Calu3 (cell line): ENCODE results near the gene ABCC8. TPM values are rescaled to one million over a fixed set of nuclear protein-coding genes. Genes with fewer than 3 reads are reported as not detected.
A peak's percentile ranks its signal among the peaks of the same experiment; 100 is the strongest.

Source experiments
- BruUV-seq: library from RNA; stranded (reverse); fragments of 400-500 nt; replicated peaks from 2 replicates; lab custom pipeline; 2021; lab: Mats Ljungman, UMichigan
- CTCF ChIA-PET: fragments of 300-600 bp; sonication (Branson Sonifier 250); formaldehyde crosslinking; loops from one replicate; lab custom pipeline; 2022; ENCODE audit warnings: antibody characterized with exemption; lab: Charles Lee
- DNase-seq: peaks from one replicate; pipeline ENCODE4 v3.0.0; 2022
- H3K27ac Mint-ChIP-seq: one replicate; pipeline ENCODE4 v1.8.0; 2022; ENCODE audit warnings: mixed read lengths; ENCODE audit not compliant: unreplicated experiment
- H3K27me3 Mint-ChIP-seq: one replicate; pipeline ENCODE4 v1.8.0; 2022; ENCODE audit warnings: mixed read lengths; ENCODE audit not compliant: unreplicated experiment
- H3K36me3 Mint-ChIP-seq: one replicate; pipeline ENCODE4 v1.8.0; 2022; ENCODE audit warnings: mild to moderate bottlenecking, moderate library complexity, mixed read lengths; ENCODE audit not compliant: insufficient read depth, unreplicated experiment
- H3K4me1 Mint-ChIP-seq: one replicate; pipeline ENCODE4 v1.8.0; 2022; ENCODE audit warnings: mild to moderate bottlenecking, low read depth, mixed read lengths; ENCODE audit not compliant: unreplicated experiment
- H3K4me3 Mint-ChIP-seq: one replicate; pipeline ENCODE4 v1.8.0; 2022; ENCODE audit warnings: mild to moderate bottlenecking, low read depth, moderate library complexity, mixed read lengths; ENCODE audit not compliant: unreplicated experiment
- H3K9me3 Mint-ChIP-seq: one replicate; pipeline ENCODE4 v1.8.0; 2022; ENCODE audit warnings: low read depth, mixed read lengths; ENCODE audit not compliant: unreplicated experiment
- CTCF ChIP-seq: fragments of 200-600 bp; IDR thresholded peaks from one replicate; pipeline ENCODE4 v1.8.0; 2022; ENCODE audit warnings: antibody characterized with exemption; ENCODE audit not compliant: unreplicated experiment
- intact Hi-C: fragments of 100-400 bp; cut with micrococcal nuclease; formaldehyde crosslinking; loops from one replicate; pipeline ENCODE4 v1.10.0; 2022; ENCODE audit not compliant: unreplicated experiment
- total RNA-seq: library from RNA; stranded (reverse); gene quantifications from 2 replicates; pipeline ENCODE4 v1.2.3, GENCODE V29; 2022

Gene ABCC8
- total RNA-seq, 1 experiment from 2014 or later, result 0.76 TPM

GRCh38 chr11:17443926-17444690 lies 32.5 kb downstream of the ABCC8 start:
- H3K27me3 Mint-ChIP-seq, result peaks cover 100% of the 10 kb centered on the region
- no peaks in the 10 kb centered on the region for H3K36me3 Mint-ChIP-seq
- peaks cover 2% of the 10 kb centered on the region for H3K9me3 Mint-ChIP-seq
- no peak for DNase-seq
- intact Hi-C loops, result no loop called here
- CTCF ChIA-PET, result no interaction called here
- no peak overlapping the region for H3K4me3 Mint-ChIP-seq
- no TSS peak for BruUV-seq
- no peak overlapping the region for H3K27ac Mint-ChIP-seq
- TF ChIP-seq CTCF, result no peak
- H3K4me1 Mint-ChIP-seq, result peaks cover 9% of the 10 kb centered on the region

- Mint-ChIP-seq H3K27me3 (peaks cover 96% of the 10 kb centered on the region), H3K27ac (no peak overlapping the region), H3K36me3 (no peaks in the 10 kb centered on the region), H3K4me3 (no peak overlapping the region), H3K4me1 (peaks cover 11% of the 10 kb centered on the region), H3K9me3 (peaks cover 2% of the 10 kb centered on the region)
- no peak for TF ChIP-seq CTCF
- CTCF ChIA-PET, result no interaction called here
- BruUV-seq, result no TSS peak
- DNase-seq, result no peak
- intact Hi-C loops, result no loop called here
These were observed 33.2 kb downstream of the ABCC8 start for GRCh38 chr11:17443423-17443822.

GRCh38 chr11:17443000-17443399 lies 33.6 kb downstream of the ABCC8 start:
- intact Hi-C loops, result no loop called here
- H3K4me1 Mint-ChIP-seq, result peaks cover 11% of the 10 kb centered on the region
- no peak for DNase-seq
- H3K9me3 Mint-ChIP-seq, result peaks cover 2% of the 10 kb centered on the region
- CTCF ChIA-PET, result no interaction called here
- H3K4me3 Mint-ChIP-seq, result no peak overlapping the region
- no peaks in the 10 kb centered on the region for H3K36me3 Mint-ChIP-seq
- BruUV-seq, result no TSS peak
- H3K27me3 Mint-ChIP-seq, result peaks cover 93% of the 10 kb centered on the region
- H3K27ac Mint-ChIP-seq, result no peak overlapping the region
- no peak for TF ChIP-seq CTCF

- CTCF ChIA-PET, result no interaction called here
- TF ChIP-seq CTCF, result no peak
- H3K36me3 Mint-ChIP-seq, result no peaks in the 10 kb centered on the region
- H3K27ac Mint-ChIP-seq, result no peak overlapping the region
- peaks cover 2% of the 10 kb centered on the region for H3K9me3 Mint-ChIP-seq
- no TSS peak for BruUV-seq
- no peak overlapping the region for H3K4me3 Mint-ChIP-seq
- H3K4me1 Mint-ChIP-seq, result peaks cover 11% of the 10 kb centered on the region
- intact Hi-C loops, result no loop called here
- DNase-seq, result peak; percentile 12
- peaks cover 79% of the 10 kb centered on the region for H3K27me3 Mint-ChIP-seq
These were observed 37.3 kb downstream of the ABCC8 start for GRCh38 chr11:17439316-17439782.
